Measurements from ENCODE around the gene FBXW5.

FBXW5 gene

DNA sequence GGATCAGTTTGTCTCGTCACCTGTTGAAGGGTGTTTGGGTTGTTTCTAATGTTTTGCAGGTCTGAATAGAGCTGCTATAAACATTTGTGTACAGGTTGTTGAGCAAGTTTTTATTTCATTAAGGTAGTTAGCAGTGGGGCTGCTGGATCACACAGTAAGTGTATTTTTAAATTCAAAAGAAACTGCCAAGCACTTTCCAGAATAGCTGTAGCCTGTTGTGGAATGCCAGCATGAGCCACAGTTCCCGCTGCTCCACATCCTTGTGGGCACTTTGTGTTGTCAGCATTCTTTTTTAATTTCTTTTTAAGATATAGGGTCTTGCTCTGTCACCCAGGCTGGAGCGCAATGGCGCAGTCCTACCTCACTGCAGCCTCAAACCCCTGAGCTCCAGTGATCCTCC, 14.5 kb downstream of the FBXW5 start:
- DNase-seq (ENCODE audit: low read depth) = no peak

DNA sequence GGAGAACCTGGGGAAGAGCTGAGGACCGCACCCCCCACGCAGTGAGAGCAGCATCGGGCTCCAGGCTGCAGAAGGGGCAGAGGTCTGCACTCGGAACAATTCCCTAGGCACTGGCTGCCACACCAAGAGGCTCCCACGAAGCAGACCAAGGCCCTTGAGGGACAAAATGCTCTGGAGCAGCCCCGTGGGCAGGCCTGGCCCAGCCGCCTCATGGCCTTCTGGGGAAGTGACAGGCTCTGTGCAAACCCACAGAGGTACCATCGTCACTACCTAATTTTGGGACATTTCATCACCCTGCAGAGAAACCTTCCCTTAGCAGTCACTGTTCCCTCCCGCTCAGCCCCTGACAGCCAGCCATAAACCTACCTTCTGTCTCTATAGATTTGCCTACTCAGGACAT, 15.9 kb downstream of the FBXW5 start:
- no peak for DNase-seq (ENCODE audit: low read depth)

DNA sequence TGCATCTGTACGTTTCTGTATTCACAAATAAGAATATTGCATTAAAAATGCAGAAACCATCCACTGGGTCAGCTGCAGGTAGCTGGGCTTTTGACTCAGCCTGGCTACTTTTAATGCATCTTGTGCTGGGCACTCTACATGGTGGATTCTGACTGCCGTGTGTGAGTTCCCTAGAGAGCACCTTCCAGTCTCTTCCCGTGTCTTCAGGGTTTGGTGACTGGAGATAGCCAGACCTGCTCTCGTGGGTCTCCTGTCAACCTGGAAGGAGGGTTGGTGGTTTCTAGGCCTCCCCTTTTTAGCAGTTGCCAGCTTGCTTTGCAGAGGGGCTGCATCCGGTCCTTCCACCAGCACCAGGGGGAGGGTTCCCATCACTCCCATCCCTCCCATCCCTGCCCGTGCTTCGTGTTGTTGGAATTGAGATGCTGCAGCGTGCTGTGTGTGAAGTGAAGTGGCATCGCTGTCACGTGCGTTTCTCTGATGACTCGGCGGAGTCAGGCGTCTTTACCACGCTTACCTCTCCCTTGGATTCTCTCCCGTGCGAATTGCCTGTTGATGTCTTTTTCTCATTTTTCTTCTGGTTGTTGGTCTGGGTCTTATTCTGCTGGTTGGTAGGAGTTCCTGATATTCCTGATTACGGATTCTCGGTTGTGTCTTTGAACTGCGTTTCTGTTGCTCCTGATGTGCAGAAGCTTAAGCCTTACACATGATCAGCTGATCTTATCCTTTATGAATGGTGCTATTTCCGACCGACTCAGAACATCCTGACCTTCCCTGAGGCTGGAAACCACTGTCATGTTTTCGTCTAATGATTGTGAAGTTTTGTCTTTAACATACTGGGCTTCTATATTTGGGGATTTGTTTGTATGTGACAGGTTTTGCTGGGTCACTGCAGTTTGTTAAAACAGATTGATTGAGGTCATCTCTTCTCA, 16.9 kb downstream of the FBXW5 start:
- peak; percentile 65 for DNase-seq (ENCODE audit: low read depth)

DNA sequence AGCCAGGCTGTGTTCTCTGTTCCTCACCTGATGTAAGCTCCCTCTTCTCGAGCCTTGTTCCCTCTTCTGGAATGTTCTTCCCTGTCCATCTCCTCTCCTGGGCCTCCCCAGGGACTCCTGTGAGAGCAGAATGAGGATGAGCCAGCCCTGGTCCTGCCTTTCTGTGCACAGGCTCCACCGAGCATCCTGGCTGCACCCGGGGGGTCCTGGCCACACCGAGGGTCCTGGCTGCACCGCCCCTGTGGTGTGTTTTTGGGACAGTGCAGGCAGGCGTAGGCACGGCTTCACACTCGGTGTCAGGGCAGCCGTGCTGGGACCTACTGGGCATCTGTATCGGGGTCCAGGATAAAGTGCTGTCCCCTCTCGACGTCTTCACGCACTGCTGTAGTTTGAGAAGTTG, 17.8 kb downstream of the FBXW5 start:
- no peak for DNase-seq (ENCODE audit: low read depth)

DNA sequence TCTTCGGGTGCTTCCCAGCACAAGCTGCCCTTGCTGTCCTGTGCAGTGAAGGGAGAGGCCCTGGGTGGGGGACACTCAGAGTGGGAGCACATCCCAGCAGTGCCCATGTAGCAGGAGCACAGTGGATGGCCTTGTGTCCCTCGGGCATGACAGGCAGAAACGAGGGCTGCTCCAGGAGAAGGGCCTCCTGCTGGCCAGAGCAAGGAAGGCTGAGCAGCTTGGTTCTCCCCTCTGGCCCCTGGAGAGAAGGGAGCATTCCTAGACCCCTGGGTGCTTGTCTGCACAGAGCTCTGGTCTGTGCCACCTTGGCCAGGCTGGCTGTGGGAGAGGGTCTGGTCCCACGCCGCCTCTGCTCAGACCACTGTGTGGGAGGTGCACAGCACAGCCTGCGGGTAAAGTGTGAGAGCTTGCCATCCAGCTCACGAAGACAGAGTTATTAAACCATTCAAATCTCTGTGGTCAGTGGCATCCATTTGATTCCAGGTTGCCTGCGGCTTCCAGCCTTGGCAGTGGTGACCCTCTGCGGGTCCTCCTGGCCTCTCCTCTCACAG, 18.3 kb downstream of the FBXW5 start:
- no peak for DNase-seq (ENCODE audit: low read depth)

DNA sequence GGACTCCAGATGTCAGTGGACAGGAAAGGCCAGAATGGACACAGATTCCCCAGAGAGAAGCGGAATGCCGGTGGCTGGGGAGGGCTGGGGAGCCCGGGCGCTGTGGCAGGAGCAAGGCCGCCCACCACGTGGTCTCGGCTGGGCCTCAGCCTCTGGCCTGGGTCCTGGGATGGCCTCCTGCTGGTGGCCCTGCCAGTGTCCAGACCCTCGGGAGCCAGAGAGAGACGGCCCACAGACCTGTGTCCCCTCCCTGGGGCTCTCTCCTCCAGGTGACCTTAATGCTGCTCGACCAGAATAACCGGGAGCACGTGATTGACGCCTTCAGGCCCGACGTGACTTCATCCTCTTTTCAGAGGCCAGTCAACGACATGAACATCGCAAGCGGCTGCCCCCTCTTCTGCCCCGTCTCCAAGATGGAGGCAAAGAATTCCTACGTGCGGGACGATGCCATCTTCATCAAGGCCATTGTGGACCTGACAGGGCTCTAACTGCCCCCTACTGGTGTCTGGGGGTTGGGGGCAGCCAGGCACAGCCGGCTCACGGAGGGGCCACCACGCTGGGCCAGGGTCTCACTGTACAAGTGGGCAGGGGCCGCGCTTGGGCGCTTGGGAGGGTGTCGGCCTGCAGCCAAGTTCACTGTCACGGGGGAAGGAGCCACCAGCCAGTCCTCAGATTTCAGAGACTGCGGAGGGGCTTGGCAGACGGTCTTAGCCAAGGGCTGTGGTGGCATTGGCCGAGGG, 19.0 kb downstream of the FBXW5 start:
- no peak for DNase-seq (ENCODE audit: low read depth)

DNA sequence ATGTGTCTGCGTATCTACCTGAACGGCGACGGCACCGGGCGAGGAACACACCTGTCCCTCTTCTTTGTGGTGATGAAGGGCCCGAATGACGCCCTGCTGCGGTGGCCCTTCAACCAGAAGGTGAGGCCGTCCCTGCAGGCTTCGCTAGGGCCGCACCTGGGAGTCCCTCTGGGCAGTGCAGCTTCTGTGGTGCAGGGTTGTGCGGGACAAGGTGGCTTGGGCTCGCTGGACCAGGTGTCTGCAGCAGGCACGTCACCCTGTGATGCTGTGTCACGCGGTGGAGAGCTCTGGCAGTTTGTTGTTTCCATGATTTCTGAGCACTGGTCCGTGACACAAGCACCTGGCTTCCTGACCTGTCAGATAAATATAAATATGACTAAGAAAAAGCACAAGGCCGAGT, 20.7 kb downstream of the FBXW5 start:
- no peak for DNase-seq (ENCODE audit: low read depth)

DNA sequence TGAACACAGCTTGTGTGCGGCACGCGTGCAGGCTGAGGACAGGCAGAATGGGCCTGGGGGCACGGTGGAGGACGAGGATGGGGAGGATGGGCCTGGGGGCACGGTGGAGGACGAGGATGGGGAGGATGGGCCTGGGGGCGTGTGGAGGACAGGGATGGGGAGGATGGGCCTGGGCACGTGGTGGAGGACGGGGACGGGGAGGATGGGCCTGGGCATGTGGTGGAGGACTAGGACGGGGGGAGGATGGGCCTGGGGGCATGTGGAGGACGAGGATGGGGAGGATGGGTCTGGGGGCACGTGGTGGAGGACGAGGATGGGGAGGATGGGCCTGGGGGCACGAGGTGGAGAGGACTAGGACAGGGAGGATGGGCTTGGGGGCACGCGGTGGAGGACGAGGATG, 22.0 kb downstream of the FBXW5 start:
- no peak for DNase-seq (ENCODE audit: low read depth)

DNA sequence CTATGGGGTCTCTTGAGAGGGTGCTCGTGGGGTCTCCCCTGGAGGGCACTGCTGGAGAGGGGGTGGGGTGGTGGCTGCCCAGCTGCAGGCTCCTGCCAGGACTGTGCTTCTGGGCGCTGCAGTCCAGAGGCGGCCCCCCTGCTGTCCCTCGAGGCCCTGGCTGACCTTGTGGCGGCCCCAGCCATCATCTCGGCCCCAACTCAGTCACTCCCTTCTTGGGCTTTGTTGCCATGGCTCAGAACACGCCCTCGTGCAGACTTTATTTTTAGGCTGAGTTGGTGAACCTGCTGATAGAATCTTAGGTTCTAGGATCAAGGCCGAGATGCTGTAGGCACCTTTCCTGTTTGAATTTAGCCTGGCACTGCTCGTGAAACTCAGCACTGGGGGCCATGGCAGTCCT, 22.8 kb downstream of the FBXW5 start:
- no peak for DNase-seq (ENCODE audit: low read depth)

DNA sequence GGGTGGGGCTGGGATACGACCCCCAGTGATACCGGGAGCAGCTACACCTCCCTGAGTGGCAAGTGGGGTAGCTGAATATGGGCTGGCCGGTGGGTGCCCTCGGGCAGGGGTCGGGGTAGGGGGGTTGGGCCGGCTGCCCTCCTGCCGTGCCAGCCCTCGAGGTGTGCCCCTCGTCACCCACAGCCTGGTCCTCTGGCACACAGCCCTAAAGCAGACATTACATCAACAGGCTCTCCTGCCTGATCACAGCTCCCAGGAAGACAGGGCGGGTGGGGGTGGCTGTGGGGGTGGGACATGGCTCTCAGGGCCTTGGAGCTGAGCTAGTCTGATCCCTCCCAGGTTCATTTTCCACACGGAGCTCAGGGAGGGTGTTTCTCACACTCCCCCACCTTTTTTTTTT, 23.2 kb downstream of the FBXW5 start:
- no peak for DNase-seq (ENCODE audit: low read depth)

DNA sequence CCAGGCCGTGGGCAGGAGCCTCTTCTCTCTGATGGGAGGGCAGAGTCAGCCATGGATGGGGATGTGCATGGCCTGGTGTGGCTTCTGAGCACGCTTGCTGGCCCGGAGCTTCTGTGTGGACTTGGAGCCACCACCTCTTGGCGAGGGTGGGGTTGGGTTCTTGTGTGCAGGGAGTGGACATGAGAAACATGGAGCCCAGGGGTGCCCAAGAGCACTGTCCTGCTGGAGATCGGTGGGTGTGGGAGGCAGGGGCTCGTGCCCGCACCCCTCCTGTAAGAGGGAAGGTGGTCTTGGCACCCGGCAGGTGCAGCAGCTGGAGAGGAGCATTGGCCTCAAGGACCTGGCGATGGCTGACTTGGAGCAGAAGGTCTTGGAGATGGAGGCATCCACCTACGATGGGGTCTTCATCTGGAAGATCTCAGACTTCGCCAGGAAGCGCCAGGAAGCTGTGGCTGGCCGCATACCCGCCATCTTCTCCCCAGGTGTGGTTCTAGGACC, 23.8 kb downstream of the FBXW5 start:
- DNase-seq (ENCODE audit: low read depth) = no peak

DNA sequence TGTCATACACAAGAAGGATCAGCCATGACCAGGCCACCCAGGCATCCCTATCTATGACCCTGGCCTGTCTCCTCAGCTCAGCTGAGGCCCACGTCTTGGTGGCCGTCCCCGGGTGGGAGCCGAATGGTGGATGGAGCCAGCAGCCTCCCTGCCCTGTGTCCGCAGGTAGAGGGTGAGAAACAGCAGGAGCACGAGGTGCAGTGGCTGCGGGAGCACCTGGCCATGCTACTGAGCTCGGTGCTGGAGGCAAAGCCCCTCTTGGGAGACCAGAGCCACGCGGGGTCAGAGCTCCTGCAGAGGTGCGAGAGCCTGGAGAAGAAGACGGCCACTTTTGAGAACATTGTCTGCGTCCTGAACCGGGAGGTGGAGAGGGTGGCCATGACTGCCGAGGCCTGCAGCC, 24.5 kb downstream of the FBXW5 start:
- DNase-seq (ENCODE audit: low read depth) = no peak

DNA sequence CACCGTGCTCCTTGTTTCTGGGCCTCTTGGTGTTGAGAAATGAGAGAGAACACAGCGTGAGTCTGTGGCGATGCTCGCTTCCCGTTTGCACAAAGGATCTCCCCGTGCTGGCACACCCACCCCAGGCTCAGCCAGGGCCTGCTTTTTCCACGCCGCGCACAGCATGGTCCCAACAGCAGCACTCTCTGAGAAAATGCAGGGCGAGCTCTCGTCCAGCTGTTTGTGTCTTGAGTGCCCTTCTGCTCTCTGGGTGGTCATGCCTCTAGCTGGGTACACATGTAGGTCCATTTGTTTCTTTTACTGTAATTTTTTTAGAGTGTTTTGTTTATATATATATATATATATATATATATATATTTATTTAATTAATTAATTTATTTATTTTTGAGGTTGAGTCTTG, 26.6 kb downstream of the FBXW5 start:
- no peak for DNase-seq (ENCODE audit: low read depth)

DNA sequence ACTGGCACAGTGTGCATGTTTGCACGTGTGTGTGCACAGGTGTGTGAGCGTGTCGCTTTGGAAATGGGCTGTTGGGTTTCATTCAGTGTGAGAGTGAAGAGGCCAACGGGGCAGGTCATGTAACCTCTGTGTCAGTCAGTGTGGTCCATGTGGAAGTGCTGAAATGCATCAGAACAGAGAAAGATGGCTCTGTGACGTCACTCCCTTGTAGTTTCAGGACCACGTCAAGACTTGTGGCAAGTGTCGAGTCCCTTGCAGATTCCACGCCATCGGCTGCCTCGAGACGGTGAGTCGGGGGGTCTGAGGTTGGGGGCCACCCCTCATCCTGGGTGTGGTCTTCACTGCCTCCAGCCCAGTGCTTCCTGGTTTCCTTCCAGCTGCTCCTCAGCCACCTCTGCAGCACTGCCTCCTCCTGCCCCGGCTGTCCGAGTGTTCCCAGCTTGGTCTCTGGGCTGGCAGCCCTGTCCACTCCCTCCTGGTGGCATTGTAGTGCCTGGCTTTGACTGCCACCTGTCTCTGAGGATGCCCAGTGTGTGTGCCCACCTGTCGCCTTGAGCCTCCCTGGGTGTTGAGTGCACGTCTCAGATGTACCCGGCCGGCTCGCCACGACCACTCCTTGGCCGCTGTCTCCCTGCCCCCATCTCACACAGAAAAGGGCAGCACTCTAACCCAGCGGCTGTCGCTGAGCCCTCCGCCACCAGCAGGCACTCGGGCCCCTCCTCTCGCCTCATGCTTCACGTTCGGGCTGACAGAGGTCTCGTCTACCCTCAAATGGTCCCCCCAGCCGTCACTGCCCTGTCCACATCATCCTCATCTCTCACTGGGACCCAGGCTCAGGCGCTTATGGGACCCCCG, 28.0 kb downstream of the FBXW5 start:
- DNase-seq (ENCODE audit: low read depth) = no peak

DNA sequence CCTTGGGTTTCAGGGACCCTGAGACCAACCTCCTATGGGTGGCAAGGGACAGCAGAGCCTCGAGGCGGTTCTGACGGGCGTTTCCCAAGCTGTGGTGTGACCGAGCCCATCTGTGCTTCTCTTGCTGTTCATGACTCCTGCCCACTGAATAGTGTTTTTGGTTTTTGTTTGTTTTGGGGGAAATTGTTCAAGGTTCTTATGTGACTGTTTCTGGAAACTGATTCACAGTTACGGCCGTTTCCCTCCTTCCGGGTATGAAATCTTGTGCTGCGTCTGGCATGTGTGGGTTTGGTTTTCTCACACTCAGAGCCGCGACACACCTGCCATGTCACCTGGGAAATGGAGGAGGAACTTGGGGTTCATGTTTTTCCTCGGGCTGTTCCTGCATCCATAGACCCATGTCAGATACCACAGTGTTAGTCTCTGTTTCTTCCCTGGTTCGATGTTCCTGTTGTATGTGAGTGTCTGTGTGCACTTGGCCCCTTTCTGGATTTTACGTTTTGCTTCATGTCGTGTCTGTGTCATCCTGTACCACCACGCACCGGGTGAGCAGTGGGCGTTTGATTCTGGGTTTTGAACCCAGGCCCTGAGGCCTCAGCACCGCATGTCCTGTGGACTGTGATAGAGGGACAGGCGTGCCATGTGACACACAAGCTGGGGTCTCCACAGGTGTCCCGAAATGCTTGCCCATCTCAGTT, 28.8 kb downstream of the FBXW5 start:
- DNase-seq (ENCODE audit: low read depth) = no peak

DNA sequence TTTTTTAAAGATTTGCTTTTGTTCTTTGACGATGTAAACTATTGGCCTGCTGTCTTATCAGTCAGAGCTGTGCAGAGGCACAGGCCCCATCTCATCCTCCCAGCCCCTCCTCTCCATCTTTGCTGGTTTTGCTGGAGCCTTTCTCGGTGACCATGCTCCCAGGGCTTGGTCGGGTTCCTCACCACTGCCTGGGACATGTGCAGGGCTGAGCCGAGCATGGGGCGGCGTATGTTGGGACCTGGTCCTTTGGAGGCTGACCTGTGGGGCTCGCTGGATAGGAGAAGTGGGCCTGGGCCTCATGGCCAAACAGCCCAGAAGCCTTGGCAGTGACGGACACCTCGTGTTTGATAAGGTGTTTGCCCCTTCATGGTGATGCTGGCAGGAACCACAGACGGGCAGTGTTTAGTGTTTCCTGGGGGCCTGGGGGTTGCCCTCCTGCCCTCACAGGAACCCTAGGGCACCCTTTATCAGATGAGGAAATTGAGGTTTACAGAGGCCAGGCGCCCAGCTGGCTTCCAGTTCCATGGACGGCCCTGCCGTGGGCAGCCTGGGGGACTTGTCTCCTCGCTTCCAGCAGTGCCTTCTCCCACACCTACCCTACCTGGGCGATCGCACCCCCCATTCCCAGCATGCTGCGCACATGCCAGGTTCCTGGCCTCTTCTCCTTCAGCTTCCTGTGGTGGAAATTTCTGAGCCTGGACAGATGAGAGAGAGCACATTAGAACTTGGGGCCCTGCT, 30.7 kb downstream of the FBXW5 start:
- no peak for DNase-seq (ENCODE audit: low read depth)

DNA sequence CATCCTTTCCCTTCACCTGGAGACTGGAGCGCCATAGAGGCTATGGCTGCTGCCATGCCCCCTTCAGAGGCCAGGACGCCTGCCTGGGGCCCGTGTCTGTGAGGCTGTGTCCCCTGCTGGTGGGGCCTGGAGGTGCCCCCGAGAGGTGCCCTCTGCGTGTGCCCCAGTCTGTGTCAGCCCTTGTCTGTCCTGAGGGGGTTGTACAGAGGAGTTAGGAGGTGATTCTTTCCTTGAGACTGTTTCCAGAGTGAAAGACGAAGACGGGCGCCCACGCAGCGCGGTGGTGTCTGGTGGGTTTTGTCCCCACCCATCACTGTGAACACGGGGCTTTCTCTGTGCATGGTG, 33.7 kb downstream of the FBXW5 start:
- no peak for DNase-seq (ENCODE audit: low read depth)

DNA sequence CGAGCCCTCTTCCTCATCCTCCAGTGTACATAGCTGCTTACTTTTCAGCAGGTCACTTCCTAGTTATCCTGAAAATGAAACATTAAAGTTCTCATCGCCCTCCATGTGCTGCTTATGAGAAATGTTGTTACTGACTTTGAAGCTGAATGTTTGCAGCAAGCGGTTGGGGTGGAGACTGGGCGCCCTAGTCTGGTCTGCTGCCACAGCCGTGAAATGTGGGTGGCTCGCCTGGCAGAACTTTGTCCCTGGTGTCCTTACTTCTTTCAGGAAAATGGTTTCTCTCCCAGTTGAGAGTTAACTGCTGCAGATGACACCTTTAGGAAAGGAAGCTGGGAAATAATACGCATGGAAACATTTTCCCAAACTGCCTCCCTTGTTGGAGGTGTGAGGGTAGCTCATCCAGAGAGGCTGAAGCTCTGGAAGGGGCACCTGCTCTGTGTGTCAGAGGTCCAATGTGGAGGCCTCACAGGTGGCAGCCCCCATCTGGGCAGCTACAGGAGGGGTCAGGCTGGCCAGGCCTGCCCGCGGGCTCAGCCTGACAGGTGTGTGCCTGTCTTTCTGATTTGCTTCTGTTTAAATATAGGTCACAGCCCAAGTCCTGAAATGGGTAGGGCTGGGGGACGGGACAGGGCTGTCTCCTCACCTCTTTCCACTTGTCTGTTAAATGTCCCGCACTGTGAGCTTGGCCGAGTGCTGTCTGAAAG, 34.2 kb downstream of the FBXW5 start:
- no peak for DNase-seq (ENCODE audit: low read depth)

DNA sequence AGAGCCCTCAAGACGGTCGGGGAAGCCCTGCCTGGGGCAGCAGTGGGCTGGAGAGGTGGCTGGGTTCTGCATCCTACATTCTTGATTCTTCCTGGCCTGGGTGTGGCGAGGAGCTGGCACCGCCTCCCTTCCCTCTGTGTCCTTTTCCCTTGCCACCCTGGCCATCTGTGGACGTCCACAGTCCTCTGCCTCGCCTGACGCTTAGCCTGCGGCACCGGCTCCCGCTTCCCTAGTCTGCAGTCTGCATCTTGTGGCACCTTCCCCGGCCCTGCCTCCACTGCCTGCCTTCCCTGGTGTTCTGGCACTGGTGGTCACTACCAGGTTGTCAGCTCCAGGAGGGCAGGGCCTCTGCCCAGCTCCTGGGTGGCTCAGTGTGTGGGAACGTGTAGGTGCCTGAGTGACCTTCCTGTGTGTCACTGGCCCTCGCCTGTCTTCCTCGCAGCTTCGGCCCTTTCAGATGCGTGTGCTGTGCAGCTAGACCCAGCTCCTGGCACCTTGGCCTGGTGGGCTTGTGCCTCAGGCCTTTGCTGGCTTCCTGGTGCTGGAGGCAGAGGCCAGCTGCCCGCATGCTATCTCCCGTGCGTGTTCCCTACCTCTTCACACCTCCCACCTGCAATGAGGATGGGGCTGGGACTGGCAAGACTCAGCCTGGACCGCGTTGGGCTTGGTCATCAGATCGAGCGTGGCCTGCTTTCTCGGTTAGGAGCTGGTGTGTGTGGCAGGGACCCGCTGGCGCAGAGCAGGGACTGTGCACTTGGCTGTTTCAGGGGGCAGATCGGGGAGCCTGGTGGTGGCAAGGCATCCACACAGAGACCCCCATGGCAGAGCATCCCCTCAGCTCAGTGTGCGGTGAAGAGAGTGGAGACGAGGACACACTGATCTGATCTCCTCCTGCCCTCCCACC, 37.3 kb downstream of the FBXW5 start:
- DNase-seq (ENCODE audit: low read depth) = no peak
